Measurements from ENCODE around the gene GALNT1.

DNA sequence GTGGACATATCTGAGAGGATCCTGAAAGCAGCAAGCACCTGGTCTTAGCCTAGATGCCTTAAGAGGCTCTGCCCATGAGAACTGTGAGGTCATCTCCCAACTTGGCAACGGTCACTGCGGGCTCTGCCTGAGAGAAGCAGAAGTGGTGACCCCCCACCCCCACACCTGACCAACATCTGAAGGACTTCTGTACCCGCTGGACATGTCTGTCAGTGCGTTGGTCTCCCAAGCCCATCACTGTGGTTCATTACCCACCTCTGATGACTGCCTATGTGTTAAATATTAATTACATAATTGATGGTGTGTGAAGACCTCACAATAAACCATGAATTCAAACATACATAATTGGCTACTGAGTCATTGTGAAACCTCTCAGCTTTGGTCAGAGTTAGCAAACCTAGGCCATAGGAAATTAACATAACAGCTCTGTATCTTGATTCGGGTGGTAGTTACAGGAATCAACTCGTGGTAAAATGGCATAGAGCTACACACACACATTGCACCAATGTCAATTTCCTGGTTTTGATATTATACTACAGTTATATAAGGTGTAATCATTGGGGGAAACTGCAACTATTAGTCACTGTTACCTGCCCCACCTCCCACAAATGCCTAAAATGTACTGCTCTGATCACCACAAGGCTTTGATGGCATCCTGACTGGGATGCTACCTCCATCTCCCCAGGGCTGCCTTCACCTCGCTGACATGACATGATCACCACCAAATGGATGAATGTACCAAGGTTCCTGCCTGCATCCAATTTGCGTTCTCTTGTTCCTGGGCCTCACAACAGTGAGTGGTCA, 4.3 kb upstream of the GALNT1 start:
- TF ChIP-seq, protein P1, sequence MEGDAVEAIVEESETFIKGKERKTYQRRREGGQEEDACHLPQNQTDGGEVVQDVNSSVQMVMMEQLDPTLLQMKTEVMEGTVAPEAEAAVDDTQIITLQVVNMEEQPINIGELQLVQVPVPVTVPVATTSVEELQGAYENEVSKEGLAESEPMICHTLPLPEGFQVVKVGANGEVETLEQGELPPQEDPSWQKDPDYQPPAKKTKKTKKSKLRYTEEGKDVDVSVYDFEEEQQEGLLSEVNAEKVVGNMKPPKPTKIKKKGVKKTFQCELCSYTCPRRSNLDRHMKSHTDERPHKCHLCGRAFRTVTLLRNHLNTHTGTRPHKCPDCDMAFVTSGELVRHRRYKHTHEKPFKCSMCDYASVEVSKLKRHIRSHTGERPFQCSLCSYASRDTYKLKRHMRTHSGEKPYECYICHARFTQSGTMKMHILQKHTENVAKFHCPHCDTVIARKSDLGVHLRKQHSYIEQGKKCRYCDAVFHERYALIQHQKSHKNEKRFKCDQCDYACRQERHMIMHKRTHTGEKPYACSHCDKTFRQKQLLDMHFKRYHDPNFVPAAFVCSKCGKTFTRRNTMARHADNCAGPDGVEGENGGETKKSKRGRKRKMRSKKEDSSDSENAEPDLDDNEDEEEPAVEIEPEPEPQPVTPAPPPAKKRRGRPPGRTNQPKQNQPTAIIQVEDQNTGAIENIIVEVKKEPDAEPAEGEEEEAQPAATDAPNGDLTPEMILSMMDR (IDR thresholded peaks at IDR 0.05; ENCODE audit: insufficient read depth, low read length, poor library complexity, severe bottlenecking), result no peak
- TF ChIP-seq EZH2phosphoT487 (conservative IDR thresholded peaks at IDR 0.05; ENCODE audit: low read length), result no peak

All from SU-DHL-6 (cell line).